ENCODE data around the gene PPM1J. TPM values are rescaled to one million over a fixed set of nuclear protein-coding genes. Genes with fewer than 3 reads are reported as not detected.

The PPM1J gene
- total RNA-seq, 1 donor from 2014 or later = 0.85 TPM

GRCh38 chr1:112685913-112686312 is 29.2 kb downstream of the PPM1J start:
- DNase-seq (ENCODE audit: low spot score) = no peak
- H3K27ac Mint-ChIP-seq (ENCODE audit: unreplicated experiment) = no peak overlapping the region
- no peak overlapping the region for H3K4me3 Mint-ChIP-seq (ENCODE audit: unreplicated experiment)
- no peaks in the 10 kb centered on the region for H3K9me3 Mint-ChIP-seq (ENCODE audit: low read depth)
- H3K27me3 Mint-ChIP-seq (ENCODE audit: low read depth) = no peaks in the 10 kb centered on the region
- TF ChIP-seq CTCF (IDR thresholded peaks at IDR 0.05) = no peak
- peaks cover 8% of the 10 kb centered on the region for H3K36me3 Mint-ChIP-seq (ENCODE audit: low read depth)
- peaks cover 3% of the 10 kb centered on the region for H3K4me1 Mint-ChIP-seq (ENCODE audit: low read depth)

- TF ChIP-seq CTCF (IDR thresholded peaks at IDR 0.05) = no peak
- Mint-ChIP-seq H3K4me1 (ENCODE audit: low read depth) (peaks cover 24% of the 10 kb centered on the region), H3K9me3 (ENCODE audit: low read depth) (no peaks in the 10 kb centered on the region), H3K4me3 (ENCODE audit: unreplicated experiment) (no peak overlapping the region), H3K27me3 (ENCODE audit: low read depth) (no peaks in the 10 kb centered on the region), H3K27ac (ENCODE audit: unreplicated experiment) (no peak overlapping the region), H3K36me3 (ENCODE audit: low read depth) (peaks cover 4% of the 10 kb centered on the region)
- DNase-seq (ENCODE audit: low spot score) = no peak
These were observed 36.5 kb downstream of the PPM1J start for GRCh38 chr1:112678605-112679004.

- Mint-ChIP-seq H3K27me3 (ENCODE audit: low read depth) (no peaks in the 10 kb centered on the region), H3K36me3 (ENCODE audit: low read depth) (peaks cover 4% of the 10 kb centered on the region), H3K4me1 (ENCODE audit: low read depth) (peaks cover 32% of the 10 kb centered on the region), H3K4me3 (ENCODE audit: unreplicated experiment) (no peak overlapping the region), H3K27ac (ENCODE audit: unreplicated experiment) (no peak overlapping the region), H3K9me3 (ENCODE audit: low read depth) (no peaks in the 10 kb centered on the region)
- no peak for DNase-seq (ENCODE audit: low spot score)
- no peak for TF ChIP-seq CTCF (IDR thresholded peaks at IDR 0.05)
These were observed 37.6 kb downstream of the PPM1J start for GRCh38 chr1:112677501-112677900.

- no peak overlapping the region for H3K4me3 Mint-ChIP-seq (ENCODE audit: unreplicated experiment)
- no peak for TF ChIP-seq CTCF (IDR thresholded peaks at IDR 0.05)
- peaks cover 5% of the 10 kb centered on the region for H3K36me3 Mint-ChIP-seq (ENCODE audit: low read depth)
- H3K27me3 Mint-ChIP-seq (ENCODE audit: low read depth) = no peaks in the 10 kb centered on the region
- H3K4me1 Mint-ChIP-seq (ENCODE audit: low read depth) = peaks cover 34% of the 10 kb centered on the region
- no peak for DNase-seq (ENCODE audit: low spot score)
- no peaks in the 10 kb centered on the region for H3K9me3 Mint-ChIP-seq (ENCODE audit: low read depth)
- no peak overlapping the region for H3K27ac Mint-ChIP-seq (ENCODE audit: unreplicated experiment)
These were observed 38.6 kb downstream of the PPM1J start for GRCh38 chr1:112676543-112676942.

GRCh38 chr1:112675728-112676381 is 39.3 kb downstream of the PPM1J start:
- peak overlapping the region; percentile 80 for H3K4me3 Mint-ChIP-seq (ENCODE audit: unreplicated experiment)
- no peaks in the 10 kb centered on the region for H3K9me3 Mint-ChIP-seq (ENCODE audit: low read depth)
- DNase-seq (ENCODE audit: low spot score) = no peak
- peak overlapping the region; percentile 68 for H3K27ac Mint-ChIP-seq (ENCODE audit: unreplicated experiment)
- H3K27me3 Mint-ChIP-seq (ENCODE audit: low read depth) = no peaks in the 10 kb centered on the region
- H3K36me3 Mint-ChIP-seq (ENCODE audit: low read depth) = peaks cover 8% of the 10 kb centered on the region
- peaks cover 34% of the 10 kb centered on the region for H3K4me1 Mint-ChIP-seq (ENCODE audit: low read depth)
- TF ChIP-seq CTCF (IDR thresholded peaks at IDR 0.05) = no peak
